ENCODE data around the gene TH.

Gene TH

DNA sequence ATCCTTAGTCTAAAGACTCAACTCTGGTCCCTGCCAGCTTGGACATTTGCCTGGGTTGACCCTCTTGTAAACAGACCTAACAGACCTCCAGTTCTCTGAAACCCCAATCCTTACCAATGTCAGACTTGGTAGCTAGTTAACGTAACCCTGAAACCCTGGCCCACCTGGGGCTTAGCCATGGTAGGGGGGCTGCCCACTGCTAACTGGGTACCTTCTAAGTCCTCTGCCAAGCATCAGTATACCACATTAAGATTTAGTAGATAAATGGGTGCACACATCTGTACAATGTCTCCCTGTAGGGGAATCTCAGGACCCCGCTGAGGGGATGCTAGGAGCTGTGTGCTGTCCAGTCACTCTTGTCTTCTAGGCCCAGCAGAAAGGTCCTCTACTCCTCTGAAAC, 29.9 kb upstream of the TH start:
- TF ChIP-seq MYC (IDR thresholded peaks at IDR 0.05; ENCODE audit: low read depth, low read length) (no peak), POLR2A (IDR thresholded peaks at IDR 0.05; ENCODE audit: extremely low read depth, insufficient read length) (no peak)
- TF ChIP-seq, protein P1, sequence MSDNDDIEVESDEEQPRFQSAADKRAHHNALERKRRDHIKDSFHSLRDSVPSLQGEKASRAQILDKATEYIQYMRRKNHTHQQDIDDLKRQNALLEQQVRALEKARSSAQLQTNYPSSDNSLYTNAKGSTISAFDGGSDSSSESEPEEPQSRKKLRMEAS (IDR thresholded peaks at IDR 0.05; ENCODE audit: low read depth, low read length), result no peak
- TF ChIP-seq, protein P2, sequence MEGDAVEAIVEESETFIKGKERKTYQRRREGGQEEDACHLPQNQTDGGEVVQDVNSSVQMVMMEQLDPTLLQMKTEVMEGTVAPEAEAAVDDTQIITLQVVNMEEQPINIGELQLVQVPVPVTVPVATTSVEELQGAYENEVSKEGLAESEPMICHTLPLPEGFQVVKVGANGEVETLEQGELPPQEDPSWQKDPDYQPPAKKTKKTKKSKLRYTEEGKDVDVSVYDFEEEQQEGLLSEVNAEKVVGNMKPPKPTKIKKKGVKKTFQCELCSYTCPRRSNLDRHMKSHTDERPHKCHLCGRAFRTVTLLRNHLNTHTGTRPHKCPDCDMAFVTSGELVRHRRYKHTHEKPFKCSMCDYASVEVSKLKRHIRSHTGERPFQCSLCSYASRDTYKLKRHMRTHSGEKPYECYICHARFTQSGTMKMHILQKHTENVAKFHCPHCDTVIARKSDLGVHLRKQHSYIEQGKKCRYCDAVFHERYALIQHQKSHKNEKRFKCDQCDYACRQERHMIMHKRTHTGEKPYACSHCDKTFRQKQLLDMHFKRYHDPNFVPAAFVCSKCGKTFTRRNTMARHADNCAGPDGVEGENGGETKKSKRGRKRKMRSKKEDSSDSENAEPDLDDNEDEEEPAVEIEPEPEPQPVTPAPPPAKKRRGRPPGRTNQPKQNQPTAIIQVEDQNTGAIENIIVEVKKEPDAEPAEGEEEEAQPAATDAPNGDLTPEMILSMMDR (IDR thresholded peaks at IDR 0.05; ENCODE audit: low read depth, low read length), result no peak
- DNase-seq (ENCODE audit: low read depth), result no peak
- H3K4me3 ChIP-seq (ENCODE audit: low read depth, low read length), result no peak overlapping the region

DNA sequence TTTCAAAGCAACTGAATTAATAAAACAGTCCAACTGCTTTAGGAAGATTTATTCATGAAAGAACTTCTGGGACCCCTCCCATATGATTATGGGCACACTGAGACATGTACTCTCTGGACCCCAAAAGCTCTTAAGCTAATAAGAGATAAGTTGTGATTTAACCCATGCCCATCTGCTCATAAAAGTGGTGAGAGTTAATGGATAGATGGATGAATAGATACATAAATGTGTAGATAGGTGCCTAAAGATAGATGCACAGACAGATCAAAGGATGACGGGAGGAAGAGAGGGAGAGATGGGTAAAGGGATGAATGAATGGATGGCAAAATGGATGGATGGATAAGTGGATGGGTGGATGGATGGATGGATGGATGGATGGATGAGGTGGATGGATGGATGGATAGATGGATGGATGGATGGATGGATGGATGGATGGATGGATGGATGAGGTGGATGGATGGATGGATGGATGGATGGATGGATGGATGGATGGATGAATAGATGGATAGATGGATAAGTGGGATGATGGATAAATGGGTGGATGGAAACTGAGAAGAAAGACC, 29.4 kb upstream of the TH start:
- no peak overlapping the region for H3K4me3 ChIP-seq (ENCODE audit: low read depth, low read length)
- TF ChIP-seq, protein P2 (IDR thresholded peaks at IDR 0.05; ENCODE audit: low read depth, low read length), result no peak
- TF ChIP-seq MYC (IDR thresholded peaks at IDR 0.05; ENCODE audit: low read depth, low read length), result no peak
- TF ChIP-seq POLR2A (IDR thresholded peaks at IDR 0.05; ENCODE audit: extremely low read depth, insufficient read length), result no peak
- TF ChIP-seq, protein P1 (IDR thresholded peaks at IDR 0.05; ENCODE audit: low read depth, low read length), result no peak
- DNase-seq (ENCODE audit: low read depth), result no peak

DNA sequence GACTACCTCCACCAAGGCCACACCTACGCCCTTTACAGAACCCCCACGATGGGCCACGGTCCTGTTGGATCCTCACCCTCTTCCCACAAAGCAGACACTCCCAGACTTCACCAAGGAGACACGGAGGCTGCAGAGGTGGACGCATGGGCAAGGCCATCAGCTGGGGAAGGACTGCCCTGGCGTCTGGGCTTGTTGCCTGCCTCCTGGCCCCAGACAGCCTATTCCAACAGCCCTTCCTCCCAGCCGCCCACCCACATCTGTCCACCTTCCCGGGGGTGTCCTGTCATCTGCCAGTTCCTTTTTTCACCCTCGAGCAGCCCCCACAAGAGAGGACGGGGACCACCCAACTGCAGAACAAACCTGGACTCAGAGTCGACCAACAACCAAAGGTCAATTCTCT, 28.9 kb upstream of the TH start:
- no peak for TF ChIP-seq MYC (IDR thresholded peaks at IDR 0.05; ENCODE audit: low read depth, low read length)
- TF ChIP-seq, protein P1 (IDR thresholded peaks at IDR 0.05; ENCODE audit: low read depth, low read length), result no peak
- TF ChIP-seq, protein P2 (IDR thresholded peaks at IDR 0.05; ENCODE audit: low read depth, low read length), result no peak
- TF ChIP-seq POLR2A (IDR thresholded peaks at IDR 0.05; ENCODE audit: extremely low read depth, insufficient read length), result no peak
- no peak for DNase-seq (ENCODE audit: low read depth)

DNA sequence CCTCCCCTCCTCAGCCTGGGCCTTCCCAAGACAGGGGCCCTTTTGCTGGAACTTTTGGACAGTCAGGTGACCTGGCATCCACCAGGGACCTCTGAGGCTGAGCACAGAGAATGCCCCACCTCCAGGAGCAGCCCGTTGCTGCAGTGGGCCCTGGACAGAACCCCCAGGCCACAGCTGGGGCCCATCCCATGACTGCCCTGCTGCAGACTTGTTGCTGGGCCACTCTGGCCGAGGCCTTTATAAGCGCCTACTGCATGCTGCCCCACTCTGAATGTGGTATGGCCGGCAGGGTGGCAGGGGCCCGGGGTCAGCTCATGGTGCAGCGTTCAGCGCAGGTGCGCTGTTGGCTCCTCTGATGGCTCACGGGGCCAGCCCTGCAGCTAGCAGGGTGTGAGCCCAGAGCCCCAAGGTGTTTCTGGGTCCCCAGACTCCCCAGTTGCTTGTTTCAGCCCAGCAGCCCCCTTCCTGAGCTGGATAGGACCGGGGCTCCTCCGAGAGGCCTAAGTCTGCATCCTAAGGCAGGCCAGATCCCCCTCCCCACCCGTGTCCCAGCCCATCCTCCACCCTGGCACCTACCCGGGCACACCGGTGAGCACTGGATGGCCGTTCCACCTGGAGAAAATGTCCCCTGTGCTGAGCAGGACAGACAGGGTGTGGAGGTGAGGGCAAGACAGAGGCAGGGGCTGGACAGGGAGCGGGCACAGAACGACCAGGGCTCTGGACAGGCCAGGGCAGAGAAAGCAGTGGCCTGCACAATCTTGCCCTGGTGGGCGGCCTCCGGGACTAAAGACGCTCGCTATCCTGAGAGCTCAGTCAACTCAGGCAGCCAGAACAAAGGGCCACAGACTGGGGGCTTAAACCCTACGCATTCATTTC, 28.1 kb upstream of the TH start:
- no peak overlapping the region for H3K4me3 ChIP-seq (ENCODE audit: low read depth, low read length)
- DNase-seq (ENCODE audit: low read depth), result no peak
- TF ChIP-seq, protein P1 (IDR thresholded peaks at IDR 0.05; ENCODE audit: low read depth, low read length), result no peak
- no peak for TF ChIP-seq POLR2A (IDR thresholded peaks at IDR 0.05; ENCODE audit: extremely low read depth, insufficient read length)
- TF ChIP-seq MYC (IDR thresholded peaks at IDR 0.05; ENCODE audit: low read depth, low read length), result no peak
- TF ChIP-seq, protein P2 (IDR thresholded peaks at IDR 0.05; ENCODE audit: low read depth, low read length), result no peak

More for the DNA sequence above, 28.9 kb upstream of the TH start:
- H3K4me3 ChIP-seq (ENCODE audit: low read depth, low read length), result no peak overlapping the region

DNA sequence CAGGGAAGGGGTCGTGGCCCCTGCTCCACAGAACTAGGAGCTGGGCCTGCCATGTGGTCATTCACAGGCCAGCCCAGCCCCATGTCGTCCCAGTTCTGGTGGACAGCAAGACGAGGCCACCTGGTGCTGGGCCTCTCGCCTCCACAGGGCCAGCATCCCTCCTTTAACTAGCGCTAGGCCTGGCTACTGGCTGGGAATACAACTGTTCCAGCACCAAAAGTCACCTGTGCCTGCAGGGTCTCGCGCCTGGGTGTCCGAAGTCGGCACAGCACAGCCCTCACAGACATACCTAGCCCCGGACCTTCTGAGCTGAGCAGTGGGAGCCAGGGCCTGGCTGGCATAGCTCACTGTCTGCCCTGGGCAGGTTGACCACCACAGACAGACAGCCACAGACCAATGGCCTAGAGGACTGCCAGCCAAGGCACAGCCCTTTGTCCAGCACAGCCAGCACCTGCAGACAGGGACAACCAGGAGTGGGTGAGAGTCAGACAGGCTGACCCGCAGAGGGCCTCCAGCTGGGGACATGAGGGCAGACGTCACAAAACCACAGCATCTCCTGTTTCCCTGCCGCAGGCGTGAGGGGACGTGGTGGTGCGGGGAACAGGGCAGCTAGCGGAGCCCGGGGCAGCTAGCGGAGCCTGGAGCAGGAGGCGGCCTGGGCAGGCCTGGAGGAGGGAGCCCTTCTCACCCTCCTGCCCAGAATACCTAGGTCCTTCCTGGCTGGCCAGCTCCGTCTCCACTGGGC, 27.2 kb upstream of the TH start:
- TF ChIP-seq MYC (IDR thresholded peaks at IDR 0.05; ENCODE audit: low read depth, low read length) (no peak), POLR2A (IDR thresholded peaks at IDR 0.05; ENCODE audit: extremely low read depth, insufficient read length) (no peak)
- TF ChIP-seq, protein P2 (IDR thresholded peaks at IDR 0.05; ENCODE audit: low read depth, low read length), result no peak
- TF ChIP-seq, protein P1 (IDR thresholded peaks at IDR 0.05; ENCODE audit: low read depth, low read length), result no peak
- no peak for DNase-seq (ENCODE audit: low read depth)
- H3K4me3 ChIP-seq (ENCODE audit: low read depth, low read length), result no peak overlapping the region

Measured in NB4 (cell line).